HG03342 (cell line): ENCODE data around the gene PBX1.

Experiments used
- ATAC-seq: cut with Tn5 transposase; IDR thresholded peaks from one replicate; pipeline ENCODE4 v1.9.1; 2021; ENCODE audit warnings: mild to moderate bottlenecking, moderate library complexity; ENCODE audit not compliant: unreplicated experiment

Gene PBX1

DNA sequence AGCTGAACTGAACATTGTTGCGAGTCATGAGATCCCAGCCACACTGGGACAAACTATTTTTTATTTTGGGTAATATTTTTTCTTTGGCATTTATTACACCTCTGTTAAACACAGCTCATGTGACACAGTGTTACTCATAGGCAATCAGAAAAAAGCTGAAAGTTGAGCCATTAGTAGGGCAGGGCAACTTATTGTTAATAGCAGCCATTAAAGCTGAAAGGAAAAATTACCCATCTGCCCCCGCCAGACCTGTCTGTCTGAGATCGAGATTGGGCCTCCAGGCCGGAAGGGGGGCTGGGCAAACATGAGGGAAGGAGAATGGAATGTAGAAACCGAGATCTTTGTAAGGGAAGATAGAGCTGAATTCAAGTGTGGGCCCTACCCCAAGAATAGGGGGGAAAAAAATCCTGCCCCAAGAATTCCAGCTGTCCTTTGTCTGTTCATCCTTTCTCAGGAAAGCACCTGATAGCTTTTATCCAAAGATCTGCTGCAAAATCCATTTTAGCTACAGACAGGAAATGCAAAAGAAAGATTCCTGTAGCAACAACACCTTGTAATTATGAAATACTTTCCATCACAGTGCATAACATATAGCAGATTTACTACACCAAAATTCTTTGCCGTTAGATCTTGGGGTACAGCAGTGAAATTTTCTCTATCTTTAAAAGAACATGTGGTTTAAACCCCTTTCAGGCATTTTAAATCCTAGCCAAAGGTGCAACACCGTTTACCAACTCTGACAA lies 212.8 kb downstream of the PBX1 start:
- ATAC-seq = no peak

DNA sequence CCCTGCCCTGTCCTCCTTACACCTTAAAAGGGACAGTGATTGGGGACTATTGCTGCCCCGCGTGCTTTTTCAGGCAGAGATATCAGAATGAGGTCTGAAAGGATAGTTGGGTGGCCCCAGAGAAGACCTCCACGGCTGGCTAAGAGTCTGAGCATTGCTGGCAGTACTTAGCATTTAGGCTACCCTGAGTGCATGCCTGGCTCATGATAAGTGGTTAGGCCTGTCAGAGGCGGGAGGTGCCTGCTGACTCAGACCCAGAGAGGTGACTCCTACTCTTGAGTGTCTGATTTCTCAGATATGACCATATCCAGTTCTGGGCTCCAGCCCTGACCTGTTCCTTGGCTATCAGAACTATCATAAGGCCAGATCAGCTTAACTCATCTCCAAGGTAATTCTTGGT lies 213.7 kb downstream of the PBX1 start:
- ATAC-seq = peak; percentile 88

DNA sequence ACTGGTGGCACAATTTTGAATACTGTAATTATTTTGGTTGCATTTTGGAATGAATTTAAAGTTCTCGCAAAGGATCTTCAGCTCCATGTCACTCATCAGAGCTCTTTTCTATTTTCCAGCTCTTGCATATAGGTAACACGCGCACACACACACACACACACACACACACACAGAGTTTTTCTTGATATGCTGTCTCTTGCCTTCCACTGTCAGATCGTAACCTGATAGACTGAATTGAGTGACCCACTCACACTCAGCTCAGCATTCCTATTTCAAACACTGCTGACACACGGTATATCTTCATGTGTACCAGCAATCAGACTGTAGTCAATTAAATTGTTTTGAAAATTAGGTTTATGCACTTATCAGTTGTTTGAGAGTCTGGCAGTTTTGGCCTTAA lies 214.1 kb downstream of the PBX1 start:
- ATAC-seq = no peak

DNA sequence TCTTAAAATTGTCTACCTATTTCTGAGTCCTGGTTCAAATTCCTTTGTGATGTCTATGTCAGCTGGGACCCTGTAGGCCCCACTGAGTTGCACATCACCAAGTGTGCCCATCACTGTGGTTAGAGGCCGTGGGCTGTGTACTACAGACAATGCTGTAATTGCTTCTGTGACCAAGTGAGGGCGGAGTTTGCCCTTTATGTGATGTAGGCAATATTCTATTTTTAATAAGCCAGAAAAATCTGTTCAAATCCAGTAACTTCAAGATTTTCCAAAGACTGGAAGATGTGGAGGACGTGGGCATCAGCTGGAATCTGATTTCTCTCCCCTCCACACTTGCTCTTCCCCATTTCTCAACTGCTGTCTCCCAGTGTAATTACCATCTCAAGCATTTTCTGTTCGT lies 215.4 kb downstream of the PBX1 start:
- ATAC-seq = no peak

DNA sequence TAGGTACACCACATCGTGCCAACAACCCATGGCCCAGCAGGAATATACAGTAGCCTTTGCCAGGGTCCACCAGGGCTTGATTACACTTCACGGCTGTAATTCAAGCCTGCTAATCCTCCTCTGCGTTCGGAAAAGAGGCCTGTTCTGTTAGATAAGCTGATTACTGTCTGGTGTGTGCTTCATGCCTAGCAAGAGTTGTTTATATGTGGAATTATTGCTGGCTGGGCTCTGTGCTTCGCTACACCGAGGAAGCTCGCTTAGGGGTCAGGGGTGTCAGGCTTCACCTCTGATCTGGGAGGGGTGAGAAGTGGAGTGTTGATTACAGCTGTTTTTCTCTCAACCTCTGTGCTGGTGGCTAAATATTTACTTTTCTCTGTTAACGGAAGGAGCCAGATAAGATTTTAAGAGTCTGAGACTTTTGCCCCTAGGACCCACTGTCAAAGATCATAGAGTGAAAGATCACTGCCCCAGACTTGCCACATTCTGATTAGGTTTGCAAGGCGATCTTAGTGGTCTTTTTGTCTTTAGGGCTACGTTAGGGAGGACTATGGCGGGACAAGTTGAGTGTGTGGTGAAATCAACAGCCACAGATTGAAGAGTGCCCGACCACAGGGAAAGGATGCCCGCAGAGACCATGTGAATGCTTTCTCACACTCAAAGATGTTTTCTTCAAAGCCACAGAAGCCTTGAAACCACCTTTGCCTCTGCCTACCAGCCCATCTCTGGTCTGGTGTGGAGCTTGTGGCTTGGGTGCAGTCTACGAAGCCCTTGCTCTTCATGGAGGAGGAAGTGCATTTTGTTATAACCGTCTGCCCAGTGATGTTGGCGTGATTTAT lies 216.1 kb downstream of the PBX1 start:
- ATAC-seq = no peak

DNA sequence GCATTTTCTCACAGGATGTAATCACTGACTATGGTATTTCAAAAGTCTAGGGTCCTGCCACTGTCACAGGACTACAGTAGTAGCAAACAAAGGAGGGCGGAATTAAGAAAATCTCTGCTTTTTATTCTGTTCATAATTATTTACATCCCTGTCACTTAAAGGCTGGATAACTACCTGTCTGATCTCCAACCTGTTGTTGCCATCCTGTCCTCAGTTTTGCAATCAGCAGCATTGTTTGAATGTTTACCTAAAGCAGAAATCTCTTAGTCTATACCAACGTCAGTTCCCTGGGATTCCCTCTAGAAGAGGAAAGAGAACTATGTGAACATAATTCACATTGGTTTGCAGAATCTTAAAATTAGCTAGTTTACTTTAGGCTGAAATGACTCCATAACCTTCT lies 218.5 kb downstream of the PBX1 start:
- no peak for ATAC-seq

DNA sequence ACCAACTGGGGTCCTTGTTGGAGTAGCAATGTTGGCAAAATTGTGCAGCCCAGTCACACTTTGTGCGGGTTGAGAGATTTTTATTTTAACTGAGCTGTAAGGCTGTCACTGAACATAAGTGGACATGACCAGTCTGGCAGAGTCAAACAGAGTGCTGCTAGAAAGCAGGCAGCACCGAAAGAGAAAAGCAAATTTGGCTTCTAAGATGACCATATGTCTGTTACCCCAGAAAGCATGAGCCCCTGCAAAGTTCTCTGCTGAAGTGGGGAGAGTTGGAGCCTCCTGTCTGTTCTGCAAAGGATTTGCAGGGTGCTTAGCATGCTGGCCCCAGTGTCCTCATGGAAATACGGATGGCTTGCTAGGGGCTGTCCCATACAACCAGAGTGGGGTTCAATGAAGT lies 220.4 kb downstream of the PBX1 start:
- no peak for ATAC-seq

DNA sequence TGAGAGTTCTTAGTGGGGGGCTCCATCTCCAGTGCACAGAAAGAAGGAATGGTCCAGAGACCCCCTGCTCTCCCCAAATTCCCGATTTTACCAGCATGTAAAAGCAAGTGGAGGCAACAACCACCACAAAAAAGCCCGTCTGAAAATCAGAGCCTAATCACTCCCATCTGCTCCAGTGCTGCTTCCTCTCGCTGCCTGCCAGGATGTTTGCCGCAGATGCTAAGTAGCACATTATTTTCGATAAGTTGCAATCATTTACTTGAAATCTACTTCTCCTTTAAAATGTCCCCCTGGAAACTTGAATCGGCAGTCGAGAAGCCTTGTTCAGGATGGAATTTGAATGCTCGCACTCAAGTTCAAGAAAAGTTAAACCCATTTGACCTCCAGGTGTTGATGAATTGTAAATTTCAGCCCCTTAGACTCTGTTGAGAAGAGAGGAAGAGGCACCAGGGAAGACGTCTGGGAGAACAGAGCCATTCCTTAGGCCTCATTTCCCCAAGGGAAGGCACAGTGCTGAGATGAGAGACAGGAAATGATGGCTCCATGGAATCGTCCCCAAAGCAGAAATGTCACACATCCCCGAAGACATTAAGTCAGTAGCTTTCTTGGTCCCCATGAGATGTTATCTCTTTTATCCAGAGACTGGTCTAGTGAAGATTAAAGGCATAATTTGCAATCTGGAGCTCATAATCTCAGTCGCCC lies 221.3 kb downstream of the PBX1 start:
- ATAC-seq = no peak

DNA sequence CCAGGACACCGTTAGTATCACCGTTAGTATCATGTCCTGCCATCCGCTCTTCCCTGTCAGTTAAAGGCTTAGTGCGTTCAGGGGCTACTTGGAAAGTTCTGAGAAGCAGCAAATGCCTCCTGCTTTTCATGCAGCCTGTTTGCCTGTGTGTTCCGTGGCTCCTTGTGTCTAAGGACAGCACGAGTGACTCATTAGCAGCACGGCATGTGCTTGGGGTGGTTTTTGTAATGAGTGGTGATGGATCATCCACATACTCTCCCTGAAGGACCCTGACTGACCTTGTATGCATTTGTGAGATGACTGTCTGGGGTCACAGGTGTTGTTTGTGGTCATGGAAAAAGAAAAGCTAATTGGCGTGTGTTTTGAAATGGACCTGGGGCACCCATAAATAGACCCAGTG lies 221.9 kb downstream of the PBX1 start:
- no peak for ATAC-seq

DNA sequence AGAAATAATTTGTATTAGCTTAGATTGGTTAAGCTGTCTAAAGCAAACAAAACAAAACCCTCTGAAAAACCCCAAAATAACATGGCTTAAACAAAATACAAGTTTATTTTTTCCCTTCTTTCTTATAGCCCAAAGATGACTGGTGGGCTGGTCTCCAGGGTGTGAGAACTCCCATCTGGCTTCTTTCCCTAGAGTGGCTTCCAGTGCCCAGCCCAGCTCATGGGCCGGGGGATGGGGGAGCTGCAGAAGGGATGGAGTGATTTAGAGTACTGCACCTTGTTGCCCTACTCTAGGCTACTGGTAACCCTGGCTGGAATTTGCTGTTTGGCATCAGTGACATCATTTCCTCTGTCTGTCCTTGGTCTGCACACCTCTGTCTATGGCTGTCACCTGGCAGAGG lies 223.0 kb downstream of the PBX1 start:
- no peak for ATAC-seq

DNA sequence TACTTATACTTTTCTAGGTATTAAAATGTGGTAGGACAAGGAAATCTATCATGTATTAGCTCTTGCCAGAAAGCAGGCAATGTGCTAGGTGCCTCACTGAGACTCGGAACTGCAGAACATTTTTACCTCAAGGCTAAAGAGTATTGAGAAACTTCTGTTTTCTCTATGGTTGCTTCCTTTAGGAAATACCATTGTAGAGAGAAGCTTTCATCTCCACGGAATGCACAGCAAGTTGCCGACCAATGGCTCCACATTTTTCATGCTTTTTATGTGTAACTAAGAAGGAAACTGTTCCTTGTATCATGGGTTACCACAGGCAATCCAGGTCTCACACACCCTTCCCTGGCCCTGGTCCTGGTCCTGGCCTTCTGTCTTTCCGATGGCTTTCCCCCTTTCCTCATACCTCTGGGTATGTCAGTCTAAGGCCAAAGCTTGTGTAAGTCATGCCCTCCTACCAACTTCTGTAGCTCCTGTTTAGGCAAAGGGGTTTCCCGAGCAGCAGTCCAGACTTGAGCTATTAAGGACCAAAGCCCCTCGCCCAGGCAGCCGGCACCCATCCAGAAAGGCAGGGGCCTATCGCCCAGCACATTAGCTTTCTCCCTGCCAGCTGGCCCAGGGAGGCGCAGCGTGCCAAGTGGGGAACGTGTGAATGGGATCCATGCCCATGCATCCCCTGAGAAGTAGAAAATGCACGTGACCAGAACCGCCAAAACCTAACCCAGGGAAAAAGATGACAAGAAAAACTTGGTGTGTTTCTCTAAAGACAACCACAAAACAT lies 225.0 kb downstream of the PBX1 start:
- ATAC-seq = no peak

DNA sequence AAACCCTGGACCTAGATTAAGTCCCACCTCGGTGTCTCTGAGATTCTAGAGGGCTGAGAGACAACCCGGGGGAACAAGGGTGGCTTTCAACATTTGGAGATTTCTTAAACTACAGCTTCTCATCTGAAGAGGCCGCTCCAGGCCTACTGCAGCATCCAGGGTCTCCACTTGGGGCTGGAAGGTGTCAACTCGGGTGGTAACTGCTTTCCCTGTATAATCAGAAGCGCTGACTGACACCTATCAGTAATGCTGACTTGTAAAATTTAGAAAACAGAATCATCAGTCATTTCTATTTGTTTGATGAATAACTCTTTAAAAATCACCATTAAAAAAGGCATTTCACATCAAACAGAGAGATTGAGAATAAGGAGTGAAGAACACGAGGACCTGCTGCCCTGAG lies 226.0 kb downstream of the PBX1 start:
- ATAC-seq = no peak

DNA sequence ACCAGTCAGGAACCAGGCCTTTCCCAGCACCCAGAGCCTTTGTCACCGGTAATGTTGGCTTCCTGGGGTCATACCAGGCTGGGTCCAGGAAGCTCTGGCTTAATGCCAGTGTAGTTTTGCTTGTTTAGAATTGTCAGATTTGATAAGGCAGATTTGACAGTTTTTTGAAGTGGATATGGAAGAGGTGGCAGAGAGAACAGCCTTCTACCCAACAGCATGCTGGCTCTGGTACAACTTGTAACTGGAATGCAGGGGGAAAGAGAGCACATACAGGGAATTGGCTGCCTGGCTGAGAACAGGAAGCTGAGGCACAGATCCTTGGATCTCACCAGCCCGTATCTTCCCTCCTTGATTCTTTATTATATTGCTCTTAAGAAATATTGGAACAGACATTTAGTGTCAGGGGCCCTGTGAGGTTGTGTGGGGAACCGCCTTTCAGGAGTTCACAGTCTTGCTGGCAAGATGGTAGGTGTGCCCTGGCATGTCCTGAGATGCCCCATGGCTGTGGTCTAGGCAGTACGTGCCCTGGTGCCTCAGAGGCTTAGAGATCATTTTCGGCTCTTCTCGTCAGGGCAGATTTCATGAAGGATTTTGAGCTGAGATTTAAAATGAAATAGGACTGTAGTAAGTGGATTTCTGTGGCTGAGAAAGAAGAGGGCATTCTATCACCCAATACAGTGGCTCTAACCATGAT lies 227.0 kb downstream of the PBX1 start:
- no peak for ATAC-seq

DNA sequence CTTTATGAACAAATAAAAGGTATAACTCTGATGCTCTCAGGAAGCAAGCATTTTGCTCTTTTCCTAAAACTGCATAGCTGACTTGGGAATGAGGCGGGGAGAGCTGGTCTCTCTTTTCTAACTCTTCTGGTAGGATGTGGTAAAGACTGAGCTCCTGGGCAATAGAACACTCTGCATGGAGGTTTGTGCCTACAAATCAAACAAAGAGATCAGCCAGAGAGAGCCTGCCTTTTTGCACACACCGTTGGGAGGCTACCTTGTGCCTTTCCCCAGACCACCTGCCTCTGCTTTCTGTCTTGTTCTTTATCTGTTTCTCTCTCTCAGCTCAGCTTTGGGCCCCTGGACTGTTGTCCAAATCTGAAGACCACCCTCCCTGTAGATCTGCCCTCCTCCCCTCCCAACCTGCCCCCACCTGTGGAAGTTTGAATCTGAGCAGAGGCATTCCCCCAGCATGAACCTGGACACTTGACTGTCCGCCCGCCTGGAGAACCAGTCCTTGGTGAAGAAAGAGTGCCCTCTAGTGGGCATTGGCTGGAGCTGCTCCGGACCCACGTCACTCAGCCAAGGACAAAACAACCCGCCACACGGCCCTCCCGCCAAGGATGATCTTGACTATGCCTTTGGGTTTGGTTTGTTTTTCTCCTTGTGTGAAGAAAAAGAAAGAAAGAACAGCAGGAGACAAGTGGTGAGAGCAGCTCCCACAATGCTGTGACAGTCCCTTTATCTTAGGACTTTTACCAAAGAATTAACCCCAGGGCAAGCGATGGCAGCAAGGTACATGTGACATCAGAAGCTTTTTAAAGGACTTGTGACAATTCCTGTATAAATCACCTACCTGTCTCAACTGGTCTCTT lies 228.2 kb downstream of the PBX1 start:
- peak; percentile 98 for ATAC-seq

DNA sequence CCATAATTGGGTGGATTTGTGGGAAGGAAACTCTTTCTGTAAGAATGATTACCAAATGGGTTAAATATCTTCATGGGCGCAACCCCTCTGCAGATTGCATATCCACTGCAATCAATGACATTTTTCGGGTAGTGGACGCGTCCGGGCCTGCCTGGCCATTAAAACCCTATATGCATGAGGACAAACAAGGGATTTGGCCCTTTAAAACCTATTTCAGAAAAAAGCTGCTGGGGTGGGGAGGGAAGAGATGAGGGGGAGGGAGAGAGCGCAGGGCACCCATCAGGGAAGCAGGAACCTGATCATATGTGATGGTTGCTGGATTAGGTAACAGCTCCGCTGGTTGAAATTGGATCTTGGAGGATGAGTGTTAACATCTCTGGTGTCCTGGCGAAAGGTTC lies 228.8 kb downstream of the PBX1 start:
- no peak for ATAC-seq

DNA sequence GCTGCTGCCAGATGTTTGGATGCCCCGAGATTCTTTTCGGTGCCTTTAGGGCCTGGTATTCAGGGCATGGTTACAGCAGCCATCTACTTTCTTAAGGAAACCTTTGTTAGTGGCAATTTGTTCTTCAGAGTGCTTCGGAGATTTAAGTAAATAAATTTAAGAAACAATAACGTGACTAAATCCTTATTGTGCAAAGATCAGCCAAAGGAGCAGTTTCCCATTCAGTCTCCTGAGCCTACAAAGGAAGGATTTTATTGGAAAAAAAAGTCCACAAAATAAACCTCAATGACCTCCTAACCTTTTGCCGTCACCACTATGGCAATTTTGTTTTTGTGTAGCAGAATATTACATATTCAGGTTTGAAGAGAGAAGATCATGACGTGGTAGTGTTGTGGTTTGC lies 231.1 kb downstream of the PBX1 start:
- no peak for ATAC-seq

DNA sequence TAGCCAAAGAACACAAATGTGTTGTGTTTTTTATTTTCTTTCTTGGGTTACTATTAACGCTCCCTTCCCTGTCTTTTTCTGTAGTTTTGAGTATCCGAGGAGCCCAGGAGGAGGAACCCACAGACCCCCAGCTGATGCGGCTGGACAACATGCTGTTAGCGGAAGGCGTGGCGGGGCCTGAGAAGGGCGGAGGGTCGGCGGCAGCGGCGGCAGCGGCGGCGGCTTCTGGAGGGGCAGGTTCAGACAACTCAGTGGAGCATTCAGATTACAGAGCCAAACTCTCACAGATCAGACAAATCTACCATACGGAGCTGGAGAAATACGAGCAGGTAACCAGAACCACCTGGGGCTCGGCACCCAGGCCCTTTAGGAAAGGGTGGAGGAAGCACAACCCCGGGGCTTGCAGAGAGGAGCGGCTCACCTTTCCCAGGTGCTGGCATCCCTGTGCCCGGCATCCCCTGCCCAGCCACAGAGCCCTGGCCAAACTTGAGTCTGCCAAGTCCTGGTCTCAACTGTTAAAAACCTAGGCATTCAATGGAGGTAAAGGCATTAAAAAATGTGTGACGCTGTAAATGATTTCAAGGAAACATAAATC lies 233.5 kb downstream of the PBX1 start:
- ATAC-seq = no peak

DNA sequence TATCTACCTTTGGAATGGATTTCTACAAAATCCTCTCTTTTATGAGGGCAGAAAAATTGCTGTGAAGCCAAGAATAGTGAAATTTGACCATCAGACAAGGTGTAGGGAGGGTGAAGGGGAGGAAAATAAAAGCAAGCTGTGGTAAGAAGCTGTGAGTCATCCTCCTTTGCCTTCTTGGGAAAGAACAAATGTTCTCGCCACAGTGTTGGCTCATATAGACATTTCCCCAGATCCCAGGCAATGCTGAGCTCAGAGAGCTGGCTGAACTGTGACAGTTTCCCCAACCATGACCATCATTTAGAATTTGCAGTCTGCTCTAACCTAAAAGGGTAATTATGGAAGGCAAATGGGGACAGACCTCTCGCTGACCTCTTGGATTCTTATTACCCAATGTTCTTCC lies 235.4 kb downstream of the PBX1 start:
- no peak for ATAC-seq

DNA sequence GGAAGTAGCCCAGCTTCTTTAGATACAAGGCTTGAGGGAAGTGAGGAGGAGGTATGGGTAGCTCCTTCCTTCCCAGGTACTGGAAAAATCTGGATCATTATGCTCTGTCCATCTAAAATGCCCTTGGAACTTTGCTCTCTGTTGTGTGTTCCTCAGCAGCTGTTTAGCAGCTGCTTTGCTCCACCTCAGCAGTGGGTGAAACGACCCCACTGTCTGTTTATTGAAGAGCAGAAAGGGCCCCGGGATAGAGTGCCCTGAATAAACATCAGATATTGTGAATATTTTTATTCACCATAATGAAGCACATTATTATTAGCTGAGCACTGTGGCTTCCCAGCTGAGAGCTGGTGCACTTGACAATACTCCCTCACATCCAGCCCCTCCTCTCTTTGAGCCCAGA lies 237.9 kb downstream of the PBX1 start:
- no peak for ATAC-seq
